Activated CD8-positive, alpha-beta T cell treated with anti-CD3 and anti-CD28 coated beads for 36 hours (primary cell): ENCODE results near the gene GALNT16. TPM values are rescaled to one million over a fixed set of nuclear protein-coding genes. Genes with fewer than 3 reads are reported as not detected.

ENCODE experiments used
- ATAC-seq: fragments of 200-7000 bp; cut with Tn5 transposase; one replicate; pipeline ENCODE4 v1.10.0; 2021; ENCODE audit warnings: mild to moderate bottlenecking, moderate library complexity
- CTCF ChIA-PET: fragments of 350-600 bp; sonication (Branson Sonifier 250); formaldehyde crosslinking; loops from one replicate; lab custom pipeline; 2021; ENCODE audit warnings: antibody characterized with exemption; lab: Charles Lee
- POLR2A ChIA-PET: fragments of 350-600 bp; sonication (Branson Sonifier 250); formaldehyde crosslinking; loops from one replicate; lab custom pipeline; 2021; ENCODE audit warnings: antibody characterized with exemption; lab: Charles Lee
- DNase-seq: peaks from one replicate; pipeline ENCODE4 v3.0.0-alpha.2; 2020
- H3K27ac Mint-ChIP-seq: one replicate; pipeline ENCODE4 v1.8.0; 2021; ENCODE audit warnings: mild to moderate bottlenecking, mixed read lengths
- H3K27me3 Mint-ChIP-seq: one replicate; pipeline ENCODE4 v1.8.0; 2021; ENCODE audit warnings: mixed read lengths
- H3K36me3 Mint-ChIP-seq: one replicate; pipeline ENCODE4 v1.8.0; 2021; ENCODE audit warnings: low read depth, mixed read lengths
- H3K4me1 Mint-ChIP-seq: one replicate; pipeline ENCODE4 v1.8.0; 2021; ENCODE audit warnings: low read depth, mixed read lengths
- H3K4me3 Mint-ChIP-seq: one replicate; pipeline ENCODE4 v1.8.0; 2021; ENCODE audit warnings: mild to moderate bottlenecking, moderate library complexity, mixed read lengths
- H3K9me3 Mint-ChIP-seq: one replicate; pipeline ENCODE4 v1.8.0; 2021; ENCODE audit warnings: mixed read lengths
- intact Hi-C: fragments of 100-400 bp; cut with micrococcal nuclease; formaldehyde crosslinking; loops from one replicate; pipeline ENCODE4 v1.10.0; 2022
- total RNA-seq, 2 experiments: library from RNA; stranded (reverse); gene quantifications; one replicate each; pipeline ENCODE4 v1.2.3, GENCODE V29; 2021
- TF ChIP-seq, protein P1 (sequence below): fragments of 200-600 bp; IDR thresholded peaks from one replicate; pipeline ENCODE4 v1.8.0; 2022; ENCODE audit warnings: antibody characterized with exemption, mild to moderate bottlenecking

The GALNT16 gene
- total RNA-seq, 2 experiments from 2014 or later, result not detected

DNA sequence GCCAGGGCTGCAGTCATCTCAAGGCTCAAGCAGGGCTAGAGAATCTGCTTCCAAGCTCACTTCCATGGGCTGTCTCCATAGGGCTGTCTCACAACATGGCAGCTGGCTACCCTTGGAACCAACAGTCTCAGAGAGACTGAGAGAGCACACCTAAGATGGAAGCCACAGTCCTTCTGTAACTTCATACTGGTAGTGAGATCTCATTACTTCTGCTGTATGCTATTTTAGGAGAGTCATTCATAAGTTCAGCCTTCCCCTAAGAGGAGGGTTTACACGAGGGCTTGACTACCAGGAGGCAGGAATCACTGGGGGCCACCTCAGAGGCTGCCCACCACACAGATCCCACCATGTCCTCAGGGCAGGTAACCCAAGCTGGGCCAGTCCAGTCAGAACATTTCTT, 108.4 kb downstream of the GALNT16 start:
- H3K4me3 Mint-ChIP-seq, result no peak overlapping the region
- TF ChIP-seq, protein P1, sequence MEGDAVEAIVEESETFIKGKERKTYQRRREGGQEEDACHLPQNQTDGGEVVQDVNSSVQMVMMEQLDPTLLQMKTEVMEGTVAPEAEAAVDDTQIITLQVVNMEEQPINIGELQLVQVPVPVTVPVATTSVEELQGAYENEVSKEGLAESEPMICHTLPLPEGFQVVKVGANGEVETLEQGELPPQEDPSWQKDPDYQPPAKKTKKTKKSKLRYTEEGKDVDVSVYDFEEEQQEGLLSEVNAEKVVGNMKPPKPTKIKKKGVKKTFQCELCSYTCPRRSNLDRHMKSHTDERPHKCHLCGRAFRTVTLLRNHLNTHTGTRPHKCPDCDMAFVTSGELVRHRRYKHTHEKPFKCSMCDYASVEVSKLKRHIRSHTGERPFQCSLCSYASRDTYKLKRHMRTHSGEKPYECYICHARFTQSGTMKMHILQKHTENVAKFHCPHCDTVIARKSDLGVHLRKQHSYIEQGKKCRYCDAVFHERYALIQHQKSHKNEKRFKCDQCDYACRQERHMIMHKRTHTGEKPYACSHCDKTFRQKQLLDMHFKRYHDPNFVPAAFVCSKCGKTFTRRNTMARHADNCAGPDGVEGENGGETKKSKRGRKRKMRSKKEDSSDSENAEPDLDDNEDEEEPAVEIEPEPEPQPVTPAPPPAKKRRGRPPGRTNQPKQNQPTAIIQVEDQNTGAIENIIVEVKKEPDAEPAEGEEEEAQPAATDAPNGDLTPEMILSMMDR, result no peak
- H3K9me3 Mint-ChIP-seq, result no peaks in the 10 kb centered on the region
- H3K4me1 Mint-ChIP-seq, result peaks cover 8% of the 10 kb centered on the region
- ChIA-PET POLR2A (interaction anchor here (1.6 kb wide), 1 partner anchor 30 kb away, joined by 7 read pairs; the partner anchor contains the start of genes ERH and SLC39A9), CTCF (interaction anchor here (2.5 kb wide), 1 partner anchor 91 kb away, joined by 7 read pairs; no protein-coding TSS in a partner anchor)
- H3K27ac Mint-ChIP-seq, result no peak overlapping the region
- intact Hi-C loops, result no loop called here
- H3K36me3 Mint-ChIP-seq, result peaks cover 10% of the 10 kb centered on the region
- H3K27me3 Mint-ChIP-seq, result no peaks in the 10 kb centered on the region
- ATAC-seq (no peak), DNase-seq (no peak)

GRCh38 chr14:69370061-69370460, 110.1 kb downstream of the GALNT16 start:
- TF ChIP-seq, protein P1, result no peak
- no peak overlapping the region for H3K4me3 Mint-ChIP-seq
- CTCF ChIA-PET, result interaction anchor here (1.6 to 2.5 kb wide), 2 partner anchors 9 to 90 kb away, joined by 4 to 7 read pairs; no protein-coding TSS in a partner anchor
- H3K27ac Mint-ChIP-seq, result no peak overlapping the region
- peaks cover 20% of the 10 kb centered on the region for H3K4me1 Mint-ChIP-seq
- peaks cover 15% of the 10 kb centered on the region for H3K36me3 Mint-ChIP-seq
- no peak for ATAC-seq
- H3K9me3 Mint-ChIP-seq, result no peaks in the 10 kb centered on the region
- DNase-seq, result no peak
- intact Hi-C loops, result no loop called here
- H3K27me3 Mint-ChIP-seq, result no peaks in the 10 kb centered on the region
- POLR2A ChIA-PET, result no interaction called here

- TF ChIP-seq, protein P1, result no peak
- POLR2A ChIA-PET, result interaction anchor here (2.5 kb wide), 1 partner anchor 9 kb away, joined by 14 read pairs; no protein-coding TSS in a partner anchor
Measured at GRCh38 chr14:69372146-69372545, 112.2 kb downstream of the GALNT16 start.

DNA sequence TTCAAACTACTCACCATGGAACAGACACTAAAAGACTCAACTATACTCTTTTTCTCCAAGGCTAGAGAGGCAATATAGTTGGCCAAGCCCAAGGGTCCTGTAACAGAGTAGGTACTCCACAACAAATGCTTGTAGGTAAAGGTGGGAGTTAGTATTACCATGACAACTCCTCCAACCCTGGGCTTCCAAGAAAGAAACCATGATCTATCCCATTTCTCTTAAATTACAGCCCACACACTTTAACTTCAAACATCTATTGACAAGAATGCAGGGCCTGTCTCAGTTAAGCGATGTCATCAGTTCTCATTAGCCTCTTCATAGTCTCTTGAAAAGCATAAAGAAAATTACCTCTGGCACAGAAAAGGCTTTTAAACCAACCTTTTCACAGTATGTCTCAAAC, 113.1 kb downstream of the GALNT16 start:
- CTCF ChIA-PET, result interaction anchor here (1.6 kb wide), 1 partner anchor 130 kb away, joined by 6 read pairs; no protein-coding TSS in a partner anchor
- Mint-ChIP-seq H3K27ac (peak overlapping the region; percentile 91), H3K9me3 (peaks cover 7% of the 10 kb centered on the region), H3K27me3 (no peaks in the 10 kb centered on the region), H3K4me1 (peaks cover 20% of the 10 kb centered on the region), H3K36me3 (peaks cover 38% of the 10 kb centered on the region), H3K4me3 (no peak overlapping the region)
- peak; percentile 88 for ATAC-seq
- intact Hi-C loops, result no loop called here
- peak; percentile 15 for DNase-seq
- POLR2A ChIA-PET, result interaction anchor here (0.9 to 2.5 kb wide), 3 partner anchors 10 to 25 kb away, joined by 3 to 14 read pairs (median 3); partner anchors contain the start of genes ERH and SLC39A9
- TF ChIP-seq, protein P1, result no peak

More at GRCh38 chr14:69372146-69372545, 112.2 kb downstream of the GALNT16 start:
- H3K9me3 Mint-ChIP-seq, result peaks cover 7% of the 10 kb centered on the region
- ATAC-seq (no peak), DNase-seq (no peak)
- H3K36me3 Mint-ChIP-seq, result peaks cover 35% of the 10 kb centered on the region
- H3K4me1 Mint-ChIP-seq, result peaks cover 20% of the 10 kb centered on the region
- intact Hi-C loops, result no loop called here
- no peaks in the 10 kb centered on the region for H3K27me3 Mint-ChIP-seq
- H3K27ac Mint-ChIP-seq, result no peak overlapping the region
- CTCF ChIA-PET, result interaction anchor here (1.6 kb wide), 1 partner anchor 129 kb away, joined by 6 read pairs; no protein-coding TSS in a partner anchor
- no peak overlapping the region for H3K4me3 Mint-ChIP-seq

DNA sequence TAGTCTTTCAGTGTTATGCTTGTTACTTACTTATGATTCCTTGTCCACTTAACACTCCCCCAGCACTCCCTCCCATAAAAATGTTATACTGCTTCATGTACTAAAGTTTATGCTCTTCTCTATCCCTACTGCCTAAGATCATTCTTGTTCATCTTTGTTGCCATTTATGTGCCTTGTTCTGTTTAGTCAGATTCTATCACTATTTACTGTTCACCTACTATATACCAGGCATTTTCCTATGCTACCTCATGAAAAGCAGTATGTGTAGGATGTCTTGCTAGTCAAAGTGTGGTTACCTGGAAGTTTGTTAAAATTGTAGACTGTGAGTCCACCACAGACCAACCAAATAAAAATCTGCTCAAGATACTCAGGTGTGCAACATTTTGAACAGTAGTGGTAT, 114.3 kb downstream of the GALNT16 start:
- TF ChIP-seq, protein P1, result no peak
- CTCF ChIA-PET, result no interaction called here
- ATAC-seq (no peak), DNase-seq (no peak)
- intact Hi-C loops, result no loop called here
- H3K27ac Mint-ChIP-seq, result peak overlapping the region; percentile 91
- peaks cover 42% of the 10 kb centered on the region for H3K36me3 Mint-ChIP-seq
- POLR2A ChIA-PET, result interaction anchor here (0.9 to 2.5 kb wide), 3 partner anchors 12 to 24 kb away, joined by 3 to 14 read pairs (median 6); partner anchors contain the start of genes ERH and SLC39A9
- H3K4me1 Mint-ChIP-seq, result peaks cover 22% of the 10 kb centered on the region
- H3K4me3 Mint-ChIP-seq, result no peak overlapping the region
- H3K27me3 Mint-ChIP-seq, result no peaks in the 10 kb centered on the region
- peaks cover 7% of the 10 kb centered on the region for H3K9me3 Mint-ChIP-seq
